A673 (cell line): ENCODE data around the gene CD40LG.

Source experiments
- EZH2 ChIP-seq: fragments of 200-600 bp; sonication (generic); IDR thresholded peaks from 2 replicates; pipeline ENCODE4 v1.6.1; 2017; ENCODE audit warnings: borderline replicate concordance, low read depth, mild to moderate bottlenecking, mixed read lengths, antibody characterized with exemption, low read length; ENCODE audit not compliant: poor library complexity, severe bottlenecking
- TF ChIP-seq, protein P1 (sequence below): fragments of 300-800, 200-600 bp; sonication (generic); conservative IDR thresholded peaks from 2 replicates; pipeline ENCODE4 v1.5.1; 2017; ENCODE audit warnings: low read depth, mild to moderate bottlenecking, antibody characterized with exemption, low read length, moderate library complexity, mixed read lengths

DNA sequence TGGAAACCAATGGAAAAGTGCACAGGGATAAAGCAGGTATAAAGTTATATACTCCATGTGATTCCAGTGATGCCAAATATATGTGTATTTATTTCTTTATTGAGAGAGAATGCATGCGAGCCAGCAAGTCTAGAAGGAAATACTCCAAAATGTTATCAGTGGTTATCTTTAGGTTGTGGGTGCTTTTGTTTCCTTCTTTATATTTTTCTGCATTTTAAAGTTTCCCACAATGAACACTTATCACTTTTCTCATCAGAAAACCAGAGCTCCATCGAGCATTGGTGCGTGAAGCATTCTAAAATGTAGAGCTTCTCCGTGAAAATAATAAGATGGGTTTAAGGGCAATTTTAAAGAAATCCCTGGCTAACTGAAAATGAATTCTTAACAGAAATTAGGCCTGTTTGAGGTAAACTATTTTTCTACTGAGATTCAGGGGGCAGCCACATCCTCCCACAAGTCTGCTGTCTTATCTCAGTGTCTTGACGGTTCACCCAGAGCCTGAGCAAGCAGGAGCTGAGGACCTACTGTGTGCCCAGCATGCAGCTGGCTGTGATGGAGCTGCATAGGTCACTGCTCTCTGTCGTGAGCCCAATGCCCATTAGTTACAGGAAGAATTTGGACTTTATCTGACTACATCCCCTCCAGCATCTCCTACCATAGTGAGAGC lies 18.7 kb upstream of the CD40LG start:
- TF ChIP-seq, protein P1, sequence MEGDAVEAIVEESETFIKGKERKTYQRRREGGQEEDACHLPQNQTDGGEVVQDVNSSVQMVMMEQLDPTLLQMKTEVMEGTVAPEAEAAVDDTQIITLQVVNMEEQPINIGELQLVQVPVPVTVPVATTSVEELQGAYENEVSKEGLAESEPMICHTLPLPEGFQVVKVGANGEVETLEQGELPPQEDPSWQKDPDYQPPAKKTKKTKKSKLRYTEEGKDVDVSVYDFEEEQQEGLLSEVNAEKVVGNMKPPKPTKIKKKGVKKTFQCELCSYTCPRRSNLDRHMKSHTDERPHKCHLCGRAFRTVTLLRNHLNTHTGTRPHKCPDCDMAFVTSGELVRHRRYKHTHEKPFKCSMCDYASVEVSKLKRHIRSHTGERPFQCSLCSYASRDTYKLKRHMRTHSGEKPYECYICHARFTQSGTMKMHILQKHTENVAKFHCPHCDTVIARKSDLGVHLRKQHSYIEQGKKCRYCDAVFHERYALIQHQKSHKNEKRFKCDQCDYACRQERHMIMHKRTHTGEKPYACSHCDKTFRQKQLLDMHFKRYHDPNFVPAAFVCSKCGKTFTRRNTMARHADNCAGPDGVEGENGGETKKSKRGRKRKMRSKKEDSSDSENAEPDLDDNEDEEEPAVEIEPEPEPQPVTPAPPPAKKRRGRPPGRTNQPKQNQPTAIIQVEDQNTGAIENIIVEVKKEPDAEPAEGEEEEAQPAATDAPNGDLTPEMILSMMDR: no peak
- no peak for TF ChIP-seq EZH2
